ENCODE measurements around the gene SCN3B. TPM values are rescaled to one million over a fixed set of nuclear protein-coding genes. Genes with fewer than 3 reads are reported as not detected.

Gene SCN3B
- total and polyA plus RNA-seq, 2 of the 13 experiments (the other 11 are each of a cell fraction or from before 2014, with no cell fraction given): 0.07 to 0.11 TPM

- 0 out of 2 replicates have a peak, but pooled peaks have one; percentile 27 for TF ChIP-seq KDM3A (CRISPR knock-in tag; IDR thresholded peaks at IDR 0.05; ENCODE audit: low read depth)
- no peak for TF ChIP-seq U2AF1 (optimal IDR thresholded peaks at IDR 0.05; ENCODE audit: low read depth, low read length)
- TF ChIP-seq ZNF574 (CRISPR knock-in tag; IDR thresholded peaks at IDR 0.05): peak; percentile 41; the same call in 1 of the 2 replicates
- TF ChIP-seq STAG1 (CRISPR knock-in tag; IDR thresholded peaks at IDR 0.05): peak; percentile 80
- TF ChIP-seq ELF1 (CRISPR knock-in tag; IDR thresholded peaks at IDR 0.05): peak; percentile 59; the same call in 1 of the 2 replicates
- TF ChIP-seq ZNF691 (CRISPR knock-in tag; IDR thresholded peaks at IDR 0.05; ENCODE audit: borderline replicate concordance, low read depth): 0 out of 2 replicates have a peak, but pooled peaks have one; percentile 45
- TF ChIP-seq, protein P1, sequence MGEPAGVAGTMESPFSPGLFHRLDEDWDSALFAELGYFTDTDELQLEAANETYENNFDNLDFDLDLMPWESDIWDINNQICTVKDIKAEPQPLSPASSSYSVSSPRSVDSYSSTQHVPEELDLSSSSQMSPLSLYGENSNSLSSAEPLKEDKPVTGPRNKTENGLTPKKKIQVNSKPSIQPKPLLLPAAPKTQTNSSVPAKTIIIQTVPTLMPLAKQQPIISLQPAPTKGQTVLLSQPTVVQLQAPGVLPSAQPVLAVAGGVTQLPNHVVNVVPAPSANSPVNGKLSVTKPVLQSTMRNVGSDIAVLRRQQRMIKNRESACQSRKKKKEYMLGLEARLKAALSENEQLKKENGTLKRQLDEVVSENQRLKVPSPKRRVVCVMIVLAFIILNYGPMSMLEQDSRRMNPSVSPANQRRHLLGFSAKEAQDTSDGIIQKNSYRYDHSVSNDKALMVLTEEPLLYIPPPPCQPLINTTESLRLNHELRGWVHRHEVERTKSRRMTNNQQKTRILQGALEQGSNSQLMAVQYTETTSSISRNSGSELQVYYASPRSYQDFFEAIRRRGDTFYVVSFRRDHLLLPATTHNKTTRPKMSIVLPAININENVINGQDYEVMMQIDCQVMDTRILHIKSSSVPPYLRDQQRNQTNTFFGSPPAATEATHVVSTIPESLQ (CRISPR knock-in tag; conservative IDR thresholded peaks at IDR 0.05): no peak
- TF ChIP-seq TFDP2 (CRISPR knock-in tag; IDR thresholded peaks at IDR 0.05): 0 out of 2 replicates have a peak, but pooled peaks have one; percentile 36
- TF ChIP-seq ZFP91 (CRISPR knock-in tag; IDR thresholded peaks at IDR 0.05; ENCODE audit: borderline replicate concordance): 0 out of 2 replicates have a peak, but pooled peaks have one; percentile 34
- TF ChIP-seq HNRNPL (IDR thresholded peaks at IDR 0.05; ENCODE audit: low read depth, low read length): no peak
- 0 out of 2 replicates have a peak, but pooled peaks have one; percentile 13 for TF ChIP-seq ELF3 (CRISPR knock-in tag; IDR thresholded peaks at IDR 0.05)
- peak; percentile 73 for TF ChIP-seq RAD21 (CRISPR knock-in tag; IDR thresholded peaks at IDR 0.05)
- TF ChIP-seq UBTF (CRISPR knock-in tag; IDR thresholded peaks at IDR 0.05): 0 out of 2 replicates have a peak, but pooled peaks have one; percentile 33
- peak; percentile 30; the same call in 1 of the 2 replicates for TF ChIP-seq ZSCAN21 (CRISPR knock-in tag; IDR thresholded peaks at IDR 0.05; ENCODE audit: borderline replicate concordance)
- peak; percentile 57 for TF ChIP-seq ETV5 (CRISPR knock-in tag; IDR thresholded peaks at IDR 0.05; ENCODE audit: borderline replicate concordance)
- TF ChIP-seq SMAD1 (CRISPR knock-in tag; IDR thresholded peaks at IDR 0.05; ENCODE audit: borderline replicate concordance, low read depth): 0 out of 2 replicates have a peak, but pooled peaks have one; percentile 56
Observed at GRCh38 chr11:123580557-123581275, 73.7 kb downstream of the SCN3B start (continued).
